Retinal pigment epithelial cell (primary cell): ENCODE data around the gene STK38.

Source experiments
- DNase-seq: peaks from one replicate; pipeline ENCODE4 v3.0.0-alpha.2; 2010; ENCODE audit warnings: low read depth
- H3K4me3 ChIP-seq: 2 replicates; pipeline ENCODE4 v1.5.1; 2011; ENCODE audit warnings: mild to moderate bottlenecking, low read length, control low read depth, moderate library complexity
- TF ChIP-seq, protein P1 (sequence below): conservative IDR thresholded peaks from 2 replicates; pipeline ENCODE4 v1.5.1; 2011; ENCODE audit warnings: low read depth, low read length, control low read depth, inconsistent platforms

Gene STK38

DNA sequence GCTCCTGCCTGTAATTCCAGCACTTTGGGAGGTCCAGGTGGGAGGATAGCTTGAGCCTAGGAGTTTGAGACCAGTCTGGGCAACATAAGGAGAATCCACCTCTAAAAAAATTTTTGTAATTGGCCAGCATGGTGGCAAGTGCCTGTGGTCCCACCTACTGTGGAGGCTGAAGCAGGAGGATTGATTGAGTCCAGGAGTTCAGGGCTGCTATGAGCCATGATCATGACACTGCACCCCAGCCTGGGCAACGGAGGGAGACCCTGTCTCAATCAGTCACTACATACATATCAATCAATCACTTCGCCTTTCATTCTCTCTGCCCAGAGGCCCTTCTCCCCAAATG, 1.1 kb upstream of the STK38 start:
- DNase-seq, result no peak

DNA sequence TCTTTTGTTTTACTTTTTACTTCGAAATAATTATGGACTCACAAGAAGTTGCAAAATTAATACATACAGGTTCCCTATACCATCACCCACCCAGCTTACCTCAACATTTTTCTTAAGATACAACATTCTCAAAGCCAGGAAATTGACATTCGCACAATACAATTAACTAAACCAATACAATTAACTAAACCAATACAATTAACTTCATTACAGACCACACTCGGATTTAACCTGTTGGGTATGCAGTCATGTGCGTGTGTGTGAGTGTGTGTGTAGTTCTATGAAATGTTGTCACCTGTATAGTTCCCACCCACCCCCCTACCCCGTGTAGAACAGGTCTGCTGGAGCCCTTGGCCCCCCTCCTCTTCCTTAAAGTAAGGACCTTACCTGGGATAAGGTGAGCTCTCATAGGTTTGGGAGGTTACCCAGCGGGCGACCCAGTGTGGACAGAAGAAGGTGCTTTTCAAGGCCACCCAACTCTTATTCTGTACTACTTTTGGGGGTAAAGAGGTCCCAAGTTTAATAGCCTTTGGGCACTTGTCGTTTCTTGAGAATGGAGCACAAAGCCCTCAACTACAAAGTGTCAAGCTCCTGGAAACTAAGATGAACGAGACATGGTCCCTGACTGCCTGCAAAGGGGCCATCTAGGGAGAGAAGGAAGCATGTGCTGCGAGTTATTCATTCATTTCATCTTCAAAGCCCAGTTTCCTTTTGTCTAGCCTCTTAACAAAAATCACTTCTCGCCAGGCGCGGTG, 544 bp upstream of the STK38 start:
- TF ChIP-seq, protein P1, sequence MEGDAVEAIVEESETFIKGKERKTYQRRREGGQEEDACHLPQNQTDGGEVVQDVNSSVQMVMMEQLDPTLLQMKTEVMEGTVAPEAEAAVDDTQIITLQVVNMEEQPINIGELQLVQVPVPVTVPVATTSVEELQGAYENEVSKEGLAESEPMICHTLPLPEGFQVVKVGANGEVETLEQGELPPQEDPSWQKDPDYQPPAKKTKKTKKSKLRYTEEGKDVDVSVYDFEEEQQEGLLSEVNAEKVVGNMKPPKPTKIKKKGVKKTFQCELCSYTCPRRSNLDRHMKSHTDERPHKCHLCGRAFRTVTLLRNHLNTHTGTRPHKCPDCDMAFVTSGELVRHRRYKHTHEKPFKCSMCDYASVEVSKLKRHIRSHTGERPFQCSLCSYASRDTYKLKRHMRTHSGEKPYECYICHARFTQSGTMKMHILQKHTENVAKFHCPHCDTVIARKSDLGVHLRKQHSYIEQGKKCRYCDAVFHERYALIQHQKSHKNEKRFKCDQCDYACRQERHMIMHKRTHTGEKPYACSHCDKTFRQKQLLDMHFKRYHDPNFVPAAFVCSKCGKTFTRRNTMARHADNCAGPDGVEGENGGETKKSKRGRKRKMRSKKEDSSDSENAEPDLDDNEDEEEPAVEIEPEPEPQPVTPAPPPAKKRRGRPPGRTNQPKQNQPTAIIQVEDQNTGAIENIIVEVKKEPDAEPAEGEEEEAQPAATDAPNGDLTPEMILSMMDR, result no peak
- no peak overlapping the region for H3K4me3 ChIP-seq
- DNase-seq, result no peak

More for the DNA sequence above, 1.1 kb upstream of the STK38 start:
- TF ChIP-seq, protein P1, result no peak
- no peak overlapping the region for H3K4me3 ChIP-seq

DNA sequence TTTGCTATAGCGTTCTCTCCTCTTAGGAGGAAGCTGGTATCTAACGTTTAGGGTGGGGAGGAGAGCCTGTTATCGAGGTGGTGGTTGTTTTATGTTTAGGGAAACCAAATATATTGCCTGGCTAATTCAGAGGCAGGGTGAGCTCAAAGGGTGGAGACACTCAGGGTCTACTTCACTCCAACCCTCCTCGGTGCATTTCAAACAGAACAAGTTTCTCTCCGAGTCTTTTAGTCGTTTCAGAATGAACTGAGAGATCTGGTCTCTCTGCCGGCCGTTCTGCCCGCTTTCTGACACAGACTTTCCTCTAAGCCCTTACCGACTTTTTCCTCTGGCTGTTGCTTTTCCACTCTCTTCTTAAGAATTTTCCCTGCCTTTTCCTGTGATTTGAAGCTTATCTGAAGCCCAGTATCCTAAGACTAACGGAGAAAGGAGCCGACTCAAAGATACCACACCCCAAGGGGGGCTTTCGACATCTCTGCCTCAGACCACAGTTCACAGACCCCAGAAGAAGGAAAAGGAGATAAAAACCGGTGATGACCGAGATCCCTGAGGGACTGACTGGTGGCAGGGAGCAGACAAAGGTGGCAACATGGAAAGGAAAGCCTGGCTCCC, 865 bp downstream of the STK38 start:
- peak overlapping the region; percentile 97 for H3K4me3 ChIP-seq
- no peak for DNase-seq
- TF ChIP-seq, protein P1, result no peak

DNA sequence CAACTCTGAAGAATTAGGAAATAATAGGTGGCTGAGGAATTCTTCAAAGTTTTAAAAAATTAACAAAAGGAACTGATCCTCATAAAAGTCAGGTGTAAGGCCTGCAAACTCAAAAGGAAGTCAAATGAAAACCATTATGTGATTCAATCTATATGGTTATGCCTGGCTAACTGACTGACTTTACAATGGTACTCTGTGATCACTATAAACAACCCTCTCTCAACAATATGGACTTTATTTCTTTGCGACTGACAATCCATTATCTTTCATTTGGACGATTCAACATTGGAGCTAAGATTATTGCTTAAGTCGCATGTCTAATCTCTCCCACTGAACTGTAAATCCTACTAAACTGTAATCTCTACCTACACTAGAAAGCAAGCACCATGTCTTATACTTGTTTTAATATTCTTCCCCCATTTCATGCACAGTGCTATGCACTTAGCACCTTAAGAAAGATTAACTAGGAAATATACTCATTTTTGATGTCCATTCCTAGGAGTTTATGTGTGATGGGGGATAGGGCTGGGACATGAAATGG, 1.4 kb downstream of the STK38 start:
- TF ChIP-seq, protein P1, result no peak
- H3K4me3 ChIP-seq, result peak overlapping the region; percentile 97
- DNase-seq, result no peak

DNA sequence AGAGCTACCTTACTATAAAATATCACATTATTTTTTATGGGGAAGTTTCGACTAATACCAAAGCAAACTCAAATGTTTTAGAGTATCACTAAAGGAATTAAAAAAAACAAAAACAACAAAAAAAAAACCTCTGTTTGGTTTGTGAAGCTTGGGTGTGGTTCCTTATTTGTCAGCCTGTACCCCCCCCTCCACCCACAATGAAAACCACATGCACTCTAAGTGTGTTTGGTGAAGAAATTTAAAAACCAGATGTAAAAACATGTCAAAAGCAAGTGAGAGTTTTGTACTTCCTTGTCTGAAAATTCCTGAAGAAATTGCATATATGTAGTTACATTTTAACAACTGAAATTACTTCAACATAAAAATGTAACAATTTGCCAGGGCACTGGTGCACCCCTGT, 3.1 kb downstream of the STK38 start:
- H3K4me3 ChIP-seq, result no peak overlapping the region
- DNase-seq, result no peak
- TF ChIP-seq, protein P1, result no peak

DNA sequence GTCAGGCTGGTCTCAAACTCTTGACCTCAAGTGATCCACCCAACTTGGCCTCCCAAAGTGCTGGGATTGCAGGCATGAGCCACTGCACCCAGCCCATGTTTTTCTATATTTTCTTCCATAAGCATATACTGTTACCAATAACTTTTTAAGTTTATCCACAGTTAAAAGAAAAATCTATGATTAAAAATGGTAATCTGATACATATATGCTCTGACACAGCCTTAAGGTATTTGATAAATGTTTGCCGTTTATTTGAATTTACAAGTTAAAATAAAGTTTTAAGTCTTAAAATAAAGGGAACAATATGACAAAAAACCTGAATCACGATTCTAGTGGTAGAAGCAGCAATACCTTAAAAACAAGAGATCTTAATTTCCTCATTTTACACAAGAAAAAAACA, 5.2 kb downstream of the STK38 start:
- TF ChIP-seq, protein P1, result no peak
- no peak overlapping the region for H3K4me3 ChIP-seq
- DNase-seq, result no peak
